Muscle of leg (tissue), 11 donors: ENCODE measurements around the gene CYFIP1. TPM values are rescaled to one million over a fixed set of nuclear protein-coding genes. Genes with fewer than 3 reads are reported as not detected.

Source experiments
- DNase-seq: peaks from one replicate; pipeline ENCODE4 v3.0.0; 2013
- H3K27ac ChIP-seq: one replicate; pipeline ENCODE4 v1.5.1; 2013; ENCODE audit warnings: mild to moderate bottlenecking, low read length, control low read depth
- H3K27me3 ChIP-seq: one replicate; pipeline ENCODE4 v1.6.1; 2013; ENCODE audit warnings: low read length; ENCODE audit not compliant: control insufficient read depth, insufficient read depth
- H3K36me3 ChIP-seq: one replicate; pipeline ENCODE4 v1.6.1; 2013; ENCODE audit warnings: low read length; ENCODE audit not compliant: control insufficient read depth, insufficient read depth
- H3K4me1 ChIP-seq: one replicate; pipeline ENCODE4 v1.6.1; 2013; ENCODE audit warnings: low read length; ENCODE audit not compliant: control insufficient read depth, insufficient read depth
- H3K4me3 ChIP-seq: one replicate; pipeline ENCODE4 v1.5.1; 2013; ENCODE audit warnings: low read length, control low read depth
- H3K9me3 ChIP-seq: replicated peaks from 2 replicates; pipeline ENCODE4 v1.6.1; 2013; ENCODE audit warnings: low read depth, low read length; ENCODE audit not compliant: control insufficient read depth
- WGBS: methylation state at CpG from one replicate; pipeline ENCODE4 v1.1.5; 2013; ENCODE audit warnings: missing lambda C conversion rate; ENCODE audit not compliant: insufficient coverage; 5-methylcytosine and 5-hydroxymethylcytosine counted together
- polyA plus RNA-seq, 8 donors: library from polyadenylated mRNA; unstranded; fragments of 120-200 nt; gene quantifications; one replicate each; pipeline versions ENCODE4 v1.2.1 to v1.2.3, GENCODE V29; 2013; ENCODE audit warnings: inconsistent platforms in 1 of 8, low replicate concordance in 1 of 8; ENCODE audit not compliant: insufficient read length in 8 of 8, insufficient read depth in 1 of 8
- total RNA-seq: library from RNA; stranded (reverse); fragments of 120-200 nt; gene quantifications from one replicate; pipeline ENCODE4 v1.2.4, GENCODE V29; 2013

CYFIP1 gene
- total and polyA plus RNA-seq, 9 donors = 46.4 to 75.3 (median 61.0) TPM

DNA sequence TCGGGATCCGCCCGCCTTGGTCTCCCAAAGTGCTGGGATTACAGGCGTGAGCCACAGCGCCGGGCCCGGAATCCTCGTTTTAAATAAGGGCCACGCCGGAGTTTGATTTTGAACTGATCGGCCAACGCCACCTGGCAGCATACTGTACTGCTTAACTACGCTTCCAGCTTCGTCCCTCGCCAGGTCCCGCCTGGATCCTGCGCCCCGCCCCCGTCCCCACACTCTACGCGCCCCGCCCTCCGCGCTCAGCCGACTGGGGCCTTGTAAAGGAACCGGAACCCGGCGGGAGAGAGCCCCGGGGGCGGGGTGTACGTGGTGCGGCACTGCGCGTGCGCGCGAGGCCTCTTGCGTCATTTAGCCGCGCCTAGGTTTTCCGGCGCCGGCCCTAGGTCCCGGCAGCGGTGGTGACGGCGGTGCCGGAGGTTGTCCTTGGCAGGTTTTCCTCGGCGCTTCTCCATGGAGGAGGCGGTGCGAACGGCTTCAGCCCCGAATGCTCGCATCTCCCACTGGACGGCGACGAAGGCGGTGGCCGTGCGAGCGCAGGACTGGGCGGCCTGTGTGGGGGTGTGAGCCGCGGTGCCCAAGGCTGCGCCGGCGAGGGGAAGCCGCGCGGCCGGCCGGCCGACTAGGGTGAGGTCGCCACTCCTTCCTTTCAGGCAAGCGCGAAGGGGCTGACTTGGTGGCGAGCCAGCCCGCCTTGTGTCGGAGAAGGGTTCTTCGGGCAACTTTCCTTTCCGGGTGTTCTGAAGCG, 141.7 kb downstream of the CYFIP1 start, which contains the start of gene NIPA2:
Gene NIPA2 (plus strand): TSS at position 375 of the 751 bp plus-strand sequence. CDS start 13,066 bp downstream, outside the sequence.
- Histone ChIP-seq H3K9me3 (no peaks in the 10 kb centered on the region), H3K27ac (peak within 1 kb of the TSS; percentile 97), H3K4me1 (peaks cover 9% of the 10 kb centered on the region), H3K36me3 (peaks cover 2% of the 10 kb centered on the region), H3K27me3 (no peaks in the 10 kb centered on the region), H3K4me3 (peak within 1 kb of the TSS; percentile 85)
- under 1% methylated on average over 81 of the region's 83 CpGs for WGBS
- peak; percentile 99 for DNase-seq

DNA sequence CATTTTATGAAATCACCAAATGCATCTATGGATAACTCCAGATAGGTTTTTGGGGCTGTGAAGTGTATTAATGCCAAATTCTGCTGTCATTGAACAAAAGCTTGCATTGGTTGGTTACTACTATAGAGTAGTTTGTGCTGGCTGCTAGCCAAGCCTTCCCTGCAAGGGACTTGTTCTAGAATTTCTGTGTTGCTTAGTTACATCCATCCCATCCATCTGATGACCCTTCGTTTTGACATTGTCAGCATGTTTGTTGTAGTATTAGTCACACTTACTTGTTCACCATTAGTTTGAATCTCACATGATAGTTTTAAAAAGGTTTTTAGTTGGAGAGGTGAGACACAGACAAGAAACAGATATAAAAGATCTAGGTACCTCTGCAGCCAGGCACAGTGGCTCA, 148.7 kb downstream of the CYFIP1 start:
- no peaks in the 10 kb centered on the region for H3K4me1 ChIP-seq
- DNase-seq = no peak
- no peaks in the 10 kb centered on the region for H3K9me3 ChIP-seq
- no peaks in the 10 kb centered on the region for H3K27me3 ChIP-seq
- H3K27ac ChIP-seq = no peak overlapping the region
- no peaks in the 10 kb centered on the region for H3K36me3 ChIP-seq
- no peak overlapping the region for H3K4me3 ChIP-seq
- no CpG with 5 or more reads among the region's 1 CpG for WGBS

DNA sequence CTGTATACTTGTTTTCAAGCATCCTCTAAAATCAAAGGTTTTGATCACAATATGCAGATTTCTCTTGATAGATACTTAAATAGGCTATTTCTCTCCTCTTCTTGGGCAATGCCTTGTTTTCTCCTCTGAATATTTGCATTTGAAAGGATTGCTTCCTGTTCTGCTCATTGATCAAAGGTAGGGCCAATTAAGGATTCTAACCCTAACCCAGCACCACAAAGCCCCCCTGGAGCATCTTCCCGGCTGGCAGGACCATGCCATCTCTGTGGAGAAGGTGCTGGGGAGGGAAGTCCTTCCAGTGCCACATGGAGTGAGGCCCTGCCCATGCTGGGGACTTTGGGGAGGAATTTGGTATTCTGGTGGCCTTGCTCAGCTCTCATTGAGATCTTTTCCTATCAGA, 153.0 kb downstream of the CYFIP1 start:
- H3K27ac ChIP-seq = no peak overlapping the region
- WGBS = no CpG with 5 or more reads among the region's 1 CpG
- no peak for DNase-seq
- peaks cover 11% of the 10 kb centered on the region for H3K36me3 ChIP-seq
- H3K4me1 ChIP-seq = no peaks in the 10 kb centered on the region
- H3K27me3 ChIP-seq = no peaks in the 10 kb centered on the region
- no peaks in the 10 kb centered on the region for H3K9me3 ChIP-seq
- H3K4me3 ChIP-seq = no peak overlapping the region

DNA sequence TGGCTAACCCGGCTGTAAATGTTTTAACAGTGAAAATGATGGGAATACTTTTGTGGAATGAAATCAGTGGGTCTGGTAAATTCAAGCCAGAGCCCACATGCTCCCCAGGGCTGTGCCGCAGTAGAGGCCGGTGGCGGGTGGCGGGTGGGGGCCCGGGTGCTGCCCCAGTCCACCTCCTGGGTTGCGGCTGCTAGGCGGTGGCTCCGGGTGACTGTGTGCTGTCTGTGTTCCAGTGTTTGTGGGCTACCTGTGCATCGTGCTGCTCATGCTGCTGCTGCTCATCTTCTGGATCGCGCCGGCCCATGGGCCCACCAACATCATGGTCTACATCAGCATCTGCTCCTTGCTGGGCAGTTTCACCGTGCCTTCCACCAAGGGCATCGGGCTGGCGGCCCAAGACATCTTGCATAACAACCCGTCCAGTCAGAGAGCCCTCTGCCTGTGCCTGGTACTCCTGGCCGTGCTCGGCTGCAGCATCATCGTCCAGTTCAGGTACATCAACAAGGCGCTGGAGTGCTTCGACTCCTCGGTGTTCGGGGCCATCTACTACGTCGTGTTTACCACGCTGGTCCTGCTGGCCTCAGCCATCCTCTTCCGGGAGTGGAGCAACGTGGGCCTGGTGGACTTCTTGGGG, 156.6 kb downstream of the CYFIP1 start:
- Histone ChIP-seq H3K36me3 (peaks cover 28% of the 10 kb centered on the region), H3K9me3 (no peaks in the 10 kb centered on the region), H3K27me3 (no peaks in the 10 kb centered on the region), H3K27ac (no peak overlapping the region), H3K4me1 (no peaks in the 10 kb centered on the region), H3K4me3 (no peak overlapping the region)
- WGBS = 95% methylated on average over 26 of the region's 29 CpGs
- no peak for DNase-seq

DNA sequence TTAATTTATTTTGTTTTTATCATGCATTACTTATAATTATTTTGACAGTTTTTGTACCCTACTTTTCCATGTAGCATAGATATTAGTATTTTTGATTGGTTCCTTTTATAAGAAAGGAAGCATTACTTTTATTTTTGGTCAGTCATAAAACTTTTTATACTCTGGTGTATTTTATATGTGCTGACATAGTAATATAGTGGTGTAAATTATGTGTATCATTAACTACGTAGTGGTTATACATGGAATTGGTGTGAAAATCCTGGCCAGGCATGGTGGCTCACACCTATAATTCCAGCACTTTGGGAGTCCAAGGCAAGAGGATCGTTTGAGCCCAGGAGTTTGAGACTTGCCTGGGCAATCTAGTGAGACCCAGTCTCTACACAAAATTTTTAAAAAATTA, 160.5 kb downstream of the CYFIP1 start:
- WGBS = 69% methylated on average over 2 of the region's 2 CpGs
- Histone ChIP-seq H3K4me3 (no peak overlapping the region), H3K27me3 (no peaks in the 10 kb centered on the region)

More for the DNA sequence above, 160.5 kb downstream of the CYFIP1 start:
- H3K27ac ChIP-seq = no peak overlapping the region
- DNase-seq = no peak
- no peaks in the 10 kb centered on the region for H3K9me3 ChIP-seq
- H3K4me1 ChIP-seq = no peaks in the 10 kb centered on the region
- H3K36me3 ChIP-seq = peaks cover 25% of the 10 kb centered on the region

Other genes with a start within 250 kb of the CYFIP1 start
- 6.0 TPM for gene NIPA1, start 193.7 kb downstream of the CYFIP1 start, total RNA-seq
- gene NIPA1, start 193.7 kb downstream of the CYFIP1 start, polyA plus RNA-seq = 1 to 10 TPM; 5.3 to 8.4 (median 6.1) TPM
- 40.3 TPM for gene NIPA2, start 141.7 kb downstream of the CYFIP1 start, total RNA-seq
- 10 to 100 TPM; 37.7 to 46.8 (median 41.5) TPM for gene NIPA2, start 141.7 kb downstream of the CYFIP1 start, polyA plus RNA-seq
- 21.5 TPM for gene TUBGCP5, start 59.2 kb upstream of the CYFIP1 start, total RNA-seq
- gene TUBGCP5, start 59.2 kb upstream of the CYFIP1 start, polyA plus RNA-seq = 10 to 100 TPM; 11.2 to 17.2 (median 12.8) TPM
- gene GOLGA6L1, start 156.5 kb upstream of the CYFIP1 start, total RNA-seq = not detected
- gene GOLGA6L1, start 156.5 kb upstream of the CYFIP1 start, polyA plus RNA-seq = under 1 TPM in 2 of 8 donors, not detected in 6; 0.06 to 0.09 TPM